Stimulated activated memory B cell treated with anti-CD40 and anti-IgM and Interleukin-4, amounts not matched to agents 10 μg/mL and 1 μg/mL and 100 μg/mL, for 72 hours (primary cell): ENCODE results near the gene FEV.

ENCODE experiments used
- ATAC-seq: fragments of 150-1000 bp; cut with Tn5 transposase; 2 replicates; pipeline ENCODE4 v1.10.0; 2021
- H3K27ac Mint-ChIP-seq: one replicate; pipeline ENCODE4 v1.8.0; 2022; ENCODE audit warnings: mild to moderate bottlenecking, mixed read lengths
- H3K27me3 Mint-ChIP-seq: one replicate; pipeline ENCODE4 v1.8.0; 2022; ENCODE audit warnings: mixed read lengths
- H3K36me3 Mint-ChIP-seq: one replicate; pipeline ENCODE4 v1.8.0; 2022; ENCODE audit warnings: mixed read lengths
- H3K4me1 Mint-ChIP-seq: one replicate; pipeline ENCODE4 v1.8.0; 2022; ENCODE audit warnings: mixed read lengths
- H3K4me3 Mint-ChIP-seq: one replicate; pipeline ENCODE4 v1.8.0; 2022; ENCODE audit warnings: mild to moderate bottlenecking, moderate library complexity, mixed read lengths
- H3K9me3 Mint-ChIP-seq: one replicate; pipeline ENCODE4 v1.8.0; 2022; ENCODE audit warnings: mixed read lengths

Gene FEV

DNA sequence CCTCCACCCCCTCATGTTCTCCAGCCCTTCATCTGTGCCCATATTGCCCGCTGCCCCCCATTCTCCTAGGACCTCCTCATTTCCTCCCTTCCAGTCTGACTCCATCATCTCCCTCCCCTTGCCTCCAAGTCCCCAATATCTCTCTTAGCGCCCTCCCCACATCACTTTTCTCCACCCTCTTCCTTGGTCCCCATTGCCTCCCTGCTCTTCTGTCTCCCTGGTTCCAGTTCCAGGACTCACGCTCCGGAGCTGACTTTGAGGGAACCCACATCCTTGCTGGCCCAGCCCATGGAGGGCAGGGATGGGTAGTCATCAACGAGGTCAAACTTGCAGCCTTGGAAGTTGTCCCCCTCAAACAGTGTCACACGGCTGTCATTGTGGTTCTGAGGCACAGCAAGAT is 5.6 kb upstream of the FEV start:
- H3K27me3 Mint-ChIP-seq: peaks cover 92% of the 10 kb centered on the region

DNA sequence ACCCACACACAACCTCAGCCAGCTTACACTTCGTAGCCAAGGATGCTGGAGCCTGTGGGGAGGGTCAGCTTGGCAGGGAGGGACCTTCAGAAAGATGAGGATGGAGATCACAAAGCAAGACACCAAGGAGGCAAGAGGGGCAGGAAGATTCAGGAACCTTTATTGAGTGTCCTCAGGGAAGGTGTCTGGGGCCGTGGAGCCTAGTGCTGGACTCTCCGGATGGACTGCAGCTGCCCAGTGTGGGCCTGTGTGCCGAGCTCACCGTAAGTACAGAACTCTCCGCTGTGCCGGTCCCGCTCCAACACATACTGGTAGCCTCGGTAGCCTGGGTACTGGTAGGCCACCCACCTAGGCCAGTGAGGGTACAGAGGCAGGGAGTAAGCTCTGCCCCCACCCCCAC is 5.1 kb upstream of the FEV start:
- Mint-ChIP-seq H3K27ac (no peak overlapping the region), H3K4me3 (no peak overlapping the region), H3K9me3 (no peaks in the 10 kb centered on the region), H3K36me3 (no peaks in the 10 kb centered on the region), H3K4me1 (peaks cover 8% of the 10 kb centered on the region), H3K27me3 (peaks cover 92% of the 10 kb centered on the region)
- no peak for ATAC-seq

More for the DNA sequence above, 5.6 kb upstream of the FEV start:
- Mint-ChIP-seq H3K4me3 (no peak overlapping the region), H3K4me1 (peaks cover 6% of the 10 kb centered on the region), H3K9me3 (no peaks in the 10 kb centered on the region), H3K36me3 (no peaks in the 10 kb centered on the region), H3K27ac (no peak overlapping the region)
- ATAC-seq: no peak

DNA sequence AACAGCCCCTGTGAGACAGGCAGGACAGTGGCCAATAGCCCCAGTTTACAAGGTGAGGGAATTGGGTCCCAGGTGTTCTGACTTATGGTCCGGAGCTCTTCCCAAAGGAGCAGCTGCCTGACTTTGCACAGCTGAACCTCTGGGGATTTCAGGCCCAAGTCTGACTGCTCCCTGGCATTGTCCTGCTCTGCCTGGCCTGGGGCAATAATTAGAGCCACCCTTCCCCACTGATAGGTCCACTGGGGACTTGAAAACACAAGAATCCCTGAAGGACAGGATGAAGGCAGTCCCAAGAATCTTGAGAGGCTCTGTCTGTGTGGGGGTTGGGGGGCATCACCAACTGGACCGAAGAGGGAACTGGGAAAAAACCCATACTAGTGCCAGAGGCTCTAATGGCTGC is 3.7 kb upstream of the FEV start:
- no peak overlapping the region for H3K4me3 Mint-ChIP-seq
- ATAC-seq: no peak
- no peak overlapping the region for H3K27ac Mint-ChIP-seq
- peaks cover 14% of the 10 kb centered on the region for H3K4me1 Mint-ChIP-seq
- no peaks in the 10 kb centered on the region for H3K36me3 Mint-ChIP-seq
- peaks cover 93% of the 10 kb centered on the region for H3K27me3 Mint-ChIP-seq
- no peaks in the 10 kb centered on the region for H3K9me3 Mint-ChIP-seq

DNA sequence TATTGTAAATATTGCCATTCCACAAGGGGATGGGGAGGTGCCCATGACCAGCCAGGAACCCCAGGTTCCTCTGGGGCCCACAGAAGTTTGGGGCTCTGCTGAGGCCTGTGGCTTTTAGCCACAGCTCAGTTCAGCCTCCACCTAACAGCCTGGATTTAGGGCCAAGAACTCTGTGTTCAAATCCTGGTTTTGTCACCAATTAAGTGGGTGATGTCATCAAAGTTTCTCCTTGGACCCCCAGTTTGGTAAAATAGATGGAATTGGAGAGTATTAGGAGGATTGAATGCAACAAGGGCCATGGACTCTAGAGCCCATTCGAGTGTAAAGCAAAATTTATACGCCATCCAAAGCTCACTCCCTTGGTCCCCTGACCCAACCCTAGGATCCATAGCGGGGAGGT is 3.2 kb upstream of the FEV start:
- Mint-ChIP-seq H3K27ac (no peak overlapping the region), H3K9me3 (no peaks in the 10 kb centered on the region), H3K36me3 (no peaks in the 10 kb centered on the region), H3K4me3 (no peak overlapping the region), H3K4me1 (peaks cover 14% of the 10 kb centered on the region), H3K27me3 (peaks cover 95% of the 10 kb centered on the region)
- ATAC-seq: no peak

DNA sequence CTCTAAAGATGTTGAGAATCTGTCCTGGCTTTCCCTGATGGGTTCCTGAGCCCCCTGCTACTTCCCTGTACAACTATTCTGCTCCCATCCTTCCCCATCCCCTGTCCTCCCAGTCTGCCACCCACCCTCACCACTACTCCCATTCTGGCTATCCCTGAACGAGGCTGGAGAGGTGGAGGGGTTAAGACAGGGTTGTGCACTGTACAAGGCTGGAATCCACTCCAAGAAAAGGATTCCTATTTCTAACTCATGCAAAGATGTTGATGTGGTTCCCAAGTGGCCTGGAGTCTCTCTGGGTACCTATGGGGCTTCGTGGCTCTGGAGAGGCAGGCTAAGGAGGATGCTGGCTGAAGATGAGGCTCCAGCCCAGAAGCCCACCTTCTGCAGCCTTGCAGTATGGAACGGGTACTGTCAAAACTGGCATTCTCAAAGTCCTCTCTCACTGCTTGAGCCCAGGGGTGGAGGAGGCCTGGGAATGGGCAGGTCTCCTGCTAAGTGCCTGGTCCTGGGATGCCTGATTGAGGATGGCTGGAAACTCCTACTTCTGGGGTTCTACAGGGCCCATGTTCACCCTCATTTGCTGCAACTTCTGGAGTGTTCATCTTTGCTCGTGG is 1.3 kb upstream of the FEV start:
- Mint-ChIP-seq H3K27me3 (peaks cover 97% of the 10 kb centered on the region), H3K9me3 (no peaks in the 10 kb centered on the region), H3K4me3 (peak overlapping the region; percentile 11), H3K4me1 (peaks cover 17% of the 10 kb centered on the region), H3K27ac (no peak overlapping the region), H3K36me3 (no peaks in the 10 kb centered on the region)
- ATAC-seq: no peak

DNA sequence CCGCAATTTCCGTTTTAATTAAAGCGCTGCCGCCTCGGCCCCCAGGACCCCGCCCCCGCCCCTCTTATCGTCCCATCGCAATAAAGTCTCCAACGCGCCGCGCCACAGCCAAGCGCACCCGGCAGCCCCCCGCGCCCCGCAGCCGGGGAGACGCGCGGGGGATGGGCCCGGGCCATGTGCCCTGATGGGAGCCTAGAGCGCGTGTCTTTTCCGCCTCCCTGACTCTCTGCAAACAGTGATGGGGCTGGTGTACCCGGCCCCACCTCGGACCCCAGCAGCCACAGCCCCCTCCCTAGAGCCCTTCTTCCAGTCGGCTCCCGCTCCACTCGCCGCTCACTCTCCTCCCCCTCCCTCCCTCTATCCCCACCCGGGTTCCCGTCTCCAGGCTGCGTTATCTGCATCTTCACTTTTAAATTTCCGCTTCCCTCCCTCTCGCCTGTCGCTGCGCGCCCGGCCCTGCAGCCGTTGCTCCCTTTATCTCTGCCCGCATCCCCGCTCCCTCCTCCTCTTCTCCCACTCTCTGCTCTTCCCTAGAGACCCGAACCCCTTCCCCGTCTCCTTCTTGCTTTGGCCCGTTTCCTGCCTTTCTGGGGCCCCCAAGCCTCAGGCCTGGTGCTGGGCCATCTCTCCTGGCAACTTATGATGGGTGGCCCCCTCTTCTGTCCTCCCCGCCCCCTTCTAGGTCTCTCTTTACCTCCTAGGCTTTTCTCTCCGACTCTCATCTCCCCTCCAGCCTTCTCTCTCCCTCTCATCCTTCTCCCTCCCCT is 524 bp upstream of the FEV start:
- H3K9me3 Mint-ChIP-seq: no peaks in the 10 kb centered on the region
- H3K4me1 Mint-ChIP-seq: peaks cover 23% of the 10 kb centered on the region
- H3K36me3 Mint-ChIP-seq: no peaks in the 10 kb centered on the region
- peak overlapping the region; percentile 11 for H3K4me3 Mint-ChIP-seq
- peak; percentile 9 for ATAC-seq
- no peak overlapping the region for H3K27ac Mint-ChIP-seq
- H3K27me3 Mint-ChIP-seq: peaks cover 97% of the 10 kb centered on the region

DNA sequence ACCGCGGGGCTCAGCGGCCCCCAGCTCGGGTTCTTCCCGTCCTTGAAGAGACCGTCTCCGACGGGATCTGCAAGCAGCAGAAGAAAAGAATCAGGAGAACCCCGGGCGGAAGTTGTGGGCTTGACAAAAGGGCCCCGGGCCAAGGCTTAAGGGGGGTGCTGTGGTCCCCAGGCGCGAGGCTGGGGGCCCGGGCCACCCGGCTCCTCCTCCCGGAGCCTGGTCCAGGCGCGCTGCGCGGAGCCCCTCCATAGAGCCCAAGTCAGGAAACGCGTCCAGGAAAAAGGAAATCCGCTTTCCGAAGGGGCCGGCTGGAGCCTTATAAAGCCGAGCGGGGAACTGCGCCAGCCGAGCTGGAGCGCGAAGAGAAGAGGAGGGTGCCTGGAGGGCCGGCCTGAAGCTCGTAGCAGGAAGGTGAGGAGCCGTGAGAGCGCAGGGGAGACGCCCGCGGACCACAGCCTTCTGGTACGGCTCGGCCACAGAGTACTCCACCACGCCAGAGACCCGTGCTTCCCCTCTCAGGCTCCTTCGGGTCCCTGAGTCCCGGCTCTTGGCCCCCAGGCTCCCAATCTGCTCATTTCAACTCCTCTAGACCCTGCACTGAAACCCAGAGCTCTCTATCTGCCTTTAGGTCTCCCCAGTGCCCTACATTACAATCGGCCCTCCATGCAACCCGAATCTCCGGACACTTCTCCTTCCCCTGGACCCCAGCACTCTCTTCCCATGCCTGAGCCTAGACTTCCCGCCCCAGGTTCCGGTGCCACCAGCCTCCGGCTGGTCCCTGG is 554 bp downstream of the FEV start:
- no peak for ATAC-seq
- Mint-ChIP-seq H3K27me3 (peaks cover 97% of the 10 kb centered on the region), H3K9me3 (no peaks in the 10 kb centered on the region), H3K4me1 (peaks cover 33% of the 10 kb centered on the region), H3K4me3 (peak overlapping the region; percentile 12), H3K27ac (no peak overlapping the region), H3K36me3 (no peaks in the 10 kb centered on the region)

DNA sequence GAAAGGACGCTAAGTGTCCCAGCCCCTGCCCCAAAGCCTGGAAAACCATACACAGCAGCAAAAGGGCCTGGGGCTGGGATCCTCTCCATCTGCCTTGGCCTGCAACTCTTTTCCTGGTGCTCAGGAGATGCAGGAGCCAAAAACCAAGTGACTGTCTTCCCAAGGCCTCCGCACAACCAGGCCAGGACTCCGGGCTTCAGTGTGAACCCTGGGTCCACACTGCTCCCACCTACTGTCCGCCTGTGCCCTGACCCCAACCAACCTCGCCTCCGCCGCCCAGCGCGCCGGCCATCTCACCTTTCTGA is 1.1 kb downstream of the FEV start:
- peaks cover 97% of the 10 kb centered on the region for H3K27me3 Mint-ChIP-seq

DNA sequence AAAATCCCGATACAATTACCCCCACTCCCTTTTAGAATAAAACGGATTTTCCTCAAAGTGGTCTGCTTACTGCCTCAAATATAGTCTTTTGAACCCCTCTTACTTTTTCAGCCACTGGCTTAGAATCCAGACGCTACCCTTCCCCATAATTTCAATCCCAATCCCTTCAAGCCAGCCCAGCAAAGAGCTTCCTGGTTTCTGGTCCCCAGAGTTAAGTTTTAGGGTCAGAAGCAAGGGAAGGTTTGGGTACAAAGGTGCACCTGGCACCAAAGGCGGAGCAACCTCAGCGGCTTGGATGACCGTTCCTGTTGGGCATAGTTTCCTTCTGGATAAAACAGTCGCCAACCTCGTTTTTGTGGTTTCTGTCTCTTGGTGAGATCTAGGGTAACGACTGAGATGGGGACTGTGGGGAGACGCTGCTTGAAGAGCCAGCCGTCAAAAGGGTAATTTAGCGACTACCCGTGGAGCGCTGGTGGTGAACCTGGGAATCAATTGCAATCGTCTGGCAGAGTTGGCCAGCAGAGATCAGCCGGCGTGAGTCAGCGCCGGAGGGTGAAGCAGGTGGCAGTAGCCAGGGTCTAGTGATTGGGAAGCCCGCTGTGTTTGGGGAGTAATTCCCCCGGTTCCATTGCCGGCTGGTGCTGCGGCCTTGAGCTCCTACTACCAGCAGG is 1.6 kb downstream of the FEV start:
- no peaks in the 10 kb centered on the region for H3K36me3 Mint-ChIP-seq
- no peaks in the 10 kb centered on the region for H3K9me3 Mint-ChIP-seq
- H3K27me3 Mint-ChIP-seq: peaks cover 97% of the 10 kb centered on the region
- H3K4me1 Mint-ChIP-seq: peaks cover 34% of the 10 kb centered on the region
- no peak overlapping the region for H3K4me3 Mint-ChIP-seq
- no peak for ATAC-seq
- no peak overlapping the region for H3K27ac Mint-ChIP-seq

More for the DNA sequence above, 1.1 kb downstream of the FEV start:
- Mint-ChIP-seq H3K36me3 (no peaks in the 10 kb centered on the region), H3K4me1 (peaks cover 34% of the 10 kb centered on the region), H3K4me3 (no peak overlapping the region), H3K9me3 (no peaks in the 10 kb centered on the region), H3K27ac (no peak overlapping the region)
- no peak for ATAC-seq

DNA sequence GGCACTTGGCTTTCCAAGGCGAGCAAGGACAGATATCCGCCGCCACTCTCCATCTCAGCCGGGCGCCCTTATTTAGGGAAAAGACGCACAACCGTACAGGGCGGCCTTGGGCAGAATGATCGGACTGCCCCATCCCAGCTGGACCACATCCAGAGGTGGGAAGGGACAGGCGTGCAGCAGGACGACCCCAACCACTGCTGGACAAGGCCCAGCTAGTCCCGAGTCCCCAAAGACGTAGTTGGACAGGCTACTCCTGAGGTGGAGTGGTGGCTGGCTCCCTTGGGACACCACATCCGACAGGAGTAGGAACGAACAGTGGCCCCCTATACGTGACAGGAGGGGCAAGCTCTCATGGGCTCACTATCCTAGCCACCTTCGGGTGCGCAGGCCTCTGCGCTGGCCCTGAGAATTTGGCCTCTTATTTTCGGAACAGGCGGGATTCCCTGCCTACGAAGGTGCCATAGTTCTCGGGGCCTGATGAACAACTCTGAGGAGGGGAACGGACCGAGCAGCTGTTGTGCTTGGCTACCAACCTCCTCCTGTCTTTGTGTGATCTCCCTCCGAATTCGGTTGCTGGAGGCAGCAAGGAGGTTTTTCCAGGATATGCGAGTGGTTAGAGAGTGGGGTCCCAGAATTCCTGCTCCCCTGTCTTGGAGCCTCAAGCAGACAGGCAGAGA is 2.3 kb downstream of the FEV start:
- no peak overlapping the region for H3K27ac Mint-ChIP-seq
- peaks cover 34% of the 10 kb centered on the region for H3K4me1 Mint-ChIP-seq
- H3K27me3 Mint-ChIP-seq: peaks cover 99% of the 10 kb centered on the region
- ATAC-seq: no peak
- H3K4me3 Mint-ChIP-seq: no peak overlapping the region
- H3K36me3 Mint-ChIP-seq: no peaks in the 10 kb centered on the region
- H3K9me3 Mint-ChIP-seq: no peaks in the 10 kb centered on the region

DNA sequence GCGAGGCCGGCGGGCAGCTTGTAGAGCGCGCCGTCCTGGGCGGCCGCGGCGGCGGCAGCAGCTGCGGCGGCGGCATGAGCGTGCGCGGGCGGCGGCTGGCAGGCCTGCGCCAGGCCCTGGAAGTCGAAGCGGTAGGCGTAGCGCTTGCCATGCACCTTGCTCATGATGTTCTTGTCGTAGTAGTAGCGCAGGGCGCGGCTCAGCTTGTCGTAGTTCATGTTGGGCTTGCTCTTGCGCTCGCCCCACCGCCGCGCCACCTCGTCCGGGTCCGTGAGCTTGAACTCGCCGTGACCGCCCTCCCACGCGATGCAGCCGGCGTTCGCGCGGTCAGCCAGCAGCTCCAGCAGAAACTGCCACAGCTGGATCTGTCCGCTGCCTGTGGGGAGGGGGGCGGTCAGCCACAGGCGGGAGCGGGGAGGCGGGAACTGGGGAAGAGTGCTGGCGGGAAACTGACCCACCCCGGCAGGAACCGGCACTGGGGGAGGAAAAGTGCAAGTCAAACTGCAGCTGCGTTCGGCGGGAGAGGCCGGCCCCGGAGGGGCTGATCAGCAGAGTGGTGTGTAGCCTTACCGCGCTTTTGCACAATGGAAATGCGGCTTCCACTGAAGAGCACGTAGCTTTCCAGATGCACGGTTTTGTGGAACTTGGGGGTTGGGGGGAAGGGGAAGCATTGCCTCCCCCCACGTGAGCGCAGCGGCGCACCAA is 3.0 kb downstream of the FEV start:
- peak overlapping the region; percentile 46 for H3K4me3 Mint-ChIP-seq
- H3K4me1 Mint-ChIP-seq: peaks cover 34% of the 10 kb centered on the region
- no peaks in the 10 kb centered on the region for H3K9me3 Mint-ChIP-seq

DNA sequence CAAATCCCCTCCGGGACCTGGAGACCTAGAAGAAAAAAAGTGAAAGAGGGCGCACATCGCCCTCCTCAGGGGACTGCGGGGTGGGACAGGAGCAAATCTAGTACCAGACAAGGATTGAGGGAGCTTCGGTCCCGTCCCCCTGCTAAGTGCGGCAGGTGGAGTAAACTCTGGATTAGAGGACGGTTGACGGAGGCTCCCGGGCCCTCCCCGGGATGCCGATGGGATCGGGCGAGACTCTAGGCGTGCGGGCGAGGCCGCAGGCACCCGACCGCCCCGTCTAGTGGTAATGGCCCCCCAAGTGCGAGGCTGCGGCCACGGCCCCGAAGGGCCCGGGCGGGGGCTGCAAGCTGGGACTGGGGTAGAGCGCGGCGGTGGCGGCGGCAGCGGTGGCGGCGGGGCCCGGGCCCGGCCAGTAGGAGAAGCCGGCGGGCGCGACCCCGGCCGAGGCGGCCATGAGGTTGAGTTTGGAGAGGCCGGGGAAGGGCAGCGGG is 3.5 kb downstream of the FEV start:
- no peaks in the 10 kb centered on the region for H3K36me3 Mint-ChIP-seq
- peaks cover 34% of the 10 kb centered on the region for H3K4me1 Mint-ChIP-seq
- H3K4me3 Mint-ChIP-seq: peak overlapping the region; percentile 62
- H3K27ac Mint-ChIP-seq: peak overlapping the region; percentile 11
- ATAC-seq: no peak
- H3K27me3 Mint-ChIP-seq: peaks cover 99% of the 10 kb centered on the region
- no peaks in the 10 kb centered on the region for H3K9me3 Mint-ChIP-seq

More for the DNA sequence above, 3.0 kb downstream of the FEV start:
- H3K36me3 Mint-ChIP-seq: no peaks in the 10 kb centered on the region
- ATAC-seq: no peak
- H3K27me3 Mint-ChIP-seq: peaks cover 99% of the 10 kb centered on the region
- no peak overlapping the region for H3K27ac Mint-ChIP-seq

DNA sequence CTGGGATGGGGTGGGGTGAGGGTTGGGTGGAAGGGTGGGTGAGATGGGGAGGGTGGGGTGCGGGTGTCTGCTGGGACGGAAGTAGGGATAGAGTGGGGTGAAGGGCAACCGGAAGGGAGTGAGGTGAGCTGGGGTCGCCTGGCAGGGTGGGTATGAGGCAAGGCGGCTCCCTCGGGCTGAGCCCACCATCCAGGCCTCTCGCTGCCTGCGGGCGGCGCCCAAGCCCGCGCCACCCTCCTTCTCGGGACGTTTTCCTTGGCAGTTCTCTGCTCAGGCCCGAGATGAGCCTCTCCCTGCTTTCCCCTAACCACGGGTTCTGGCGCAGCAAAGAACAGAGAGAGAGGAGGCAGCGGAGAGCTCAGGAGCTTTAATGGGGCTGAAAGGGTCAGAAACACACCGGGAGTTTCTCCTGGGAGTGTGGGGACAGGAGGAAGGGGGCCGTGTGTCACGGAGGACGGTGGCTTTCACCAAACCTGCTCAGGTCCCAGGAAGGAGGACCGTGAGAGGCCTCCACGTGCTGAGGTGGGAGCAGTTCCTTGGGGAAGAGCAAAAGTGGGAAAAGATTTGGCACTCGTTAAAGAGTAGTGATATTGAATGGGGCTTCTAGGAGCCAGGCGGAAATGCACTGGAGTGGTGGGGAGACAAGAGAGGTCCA is 4.1 kb downstream of the FEV start:
- H3K27me3 Mint-ChIP-seq: peaks cover 99% of the 10 kb centered on the region
- H3K9me3 Mint-ChIP-seq: no peaks in the 10 kb centered on the region
- H3K4me1 Mint-ChIP-seq: peaks cover 31% of the 10 kb centered on the region
- H3K4me3 Mint-ChIP-seq: peak overlapping the region; percentile 62
- H3K36me3 Mint-ChIP-seq: no peaks in the 10 kb centered on the region
- no peak for ATAC-seq
- H3K27ac Mint-ChIP-seq: peak overlapping the region; percentile 11
